GM18907 (cell line): Measurements from ENCODE around the gene NIPBL.
"Not testable (repeated sequence)": the region's sequence is repeated elsewhere in the genome, so short reads cannot be mapped to it uniquely, and the experiment has no call there.

ENCODE experiments used
- ATAC-seq: cut with Tn5 transposase; IDR thresholded peaks from one replicate; pipeline ENCODE4 v1.9.1; 2021; ENCODE audit warnings: mild to moderate bottlenecking, moderate library complexity; ENCODE audit not compliant: unreplicated experiment

NIPBL gene

GRCh38 chr5:36900283-36900682, 23.7 kb downstream of the NIPBL start:
- ATAC-seq, result no peak

DNA sequence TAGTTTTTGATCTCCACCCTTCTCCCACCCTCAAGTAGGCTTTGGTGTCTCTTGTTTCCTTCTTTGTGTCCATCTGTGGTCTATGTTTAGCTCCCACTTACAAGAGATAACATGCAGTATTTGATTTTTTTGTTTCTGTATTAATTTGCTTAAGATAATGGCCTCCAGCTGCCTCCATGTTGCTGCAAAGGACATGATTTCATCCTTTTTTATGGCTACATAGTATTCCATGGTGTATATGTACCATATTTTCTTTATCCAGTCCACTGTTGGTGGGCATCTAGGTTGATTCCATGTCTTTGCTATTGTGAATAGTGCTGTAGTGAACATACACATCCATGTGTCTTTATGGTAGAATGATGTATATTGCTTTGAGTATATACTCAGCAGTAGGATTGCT, 24.5 kb downstream of the NIPBL start:
- ATAC-seq, result not testable (repeated sequence)

- ATAC-seq, result no peak
These were observed 25.3 kb downstream of the NIPBL start for GRCh38 chr5:36901856-36902255.

DNA sequence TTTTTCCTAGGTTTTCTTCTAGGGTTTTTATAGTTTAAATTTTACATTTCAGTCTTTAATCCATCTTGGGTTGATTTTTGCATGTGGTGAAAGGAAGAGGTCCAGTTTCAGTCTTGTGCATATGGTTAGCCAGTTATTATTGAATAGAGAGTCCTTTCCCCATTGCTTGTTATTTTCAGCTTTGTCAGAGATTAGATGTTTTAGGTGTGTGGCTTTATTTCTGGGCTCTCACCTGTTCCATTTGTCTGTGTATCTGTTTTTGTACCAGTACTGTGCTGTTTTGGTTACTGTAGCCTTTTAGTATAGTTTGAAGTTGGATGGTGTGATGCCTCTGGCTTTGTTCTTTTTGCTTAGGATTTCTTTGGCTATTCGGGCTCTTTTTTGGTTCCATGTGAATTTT, 25.8 kb downstream of the NIPBL start:
- ATAC-seq, result no peak

GRCh38 chr5:36904677-36905076, 28.1 kb downstream of the NIPBL start:
- no peak for ATAC-seq

- ATAC-seq, result no peak
These were observed 32.1 kb downstream of the NIPBL start for GRCh38 chr5:36908544-36909260.

GRCh38 chr5:36915653-36916052, 39.1 kb downstream of the NIPBL start:
- no peak for ATAC-seq

- not testable (repeated sequence) for ATAC-seq
These were observed 40.0 kb downstream of the NIPBL start for GRCh38 chr5:36916614-36917013.

- ATAC-seq, result not testable (repeated sequence)
These were observed 40.8 kb downstream of the NIPBL start for GRCh38 chr5:36917358-36917757.

GRCh38 chr5:36919238-36919637, 42.7 kb downstream of the NIPBL start:
- no peak for ATAC-seq

- ATAC-seq, result no peak
These were observed 43.1 kb downstream of the NIPBL start for GRCh38 chr5:36919650-36920049.

DNA sequence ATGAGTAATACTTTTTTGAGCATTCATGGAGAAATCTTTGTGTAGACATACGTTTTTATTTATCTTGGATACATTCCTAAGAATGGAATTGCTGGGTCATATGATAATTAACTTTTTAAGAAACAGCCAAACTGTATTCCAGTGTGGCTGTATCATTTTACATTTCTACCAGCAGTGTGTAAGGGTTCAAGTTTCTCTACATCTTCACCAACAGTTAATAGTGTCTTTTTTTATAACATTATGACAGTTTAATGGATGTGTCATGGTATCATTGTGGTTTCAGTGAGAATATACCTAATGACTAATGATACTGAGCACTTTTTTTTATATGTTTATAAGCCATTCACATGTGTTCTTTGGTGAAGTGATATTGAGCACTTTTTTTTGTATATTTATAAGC, 52.4 kb downstream of the NIPBL start:
- no peak for ATAC-seq

DNA sequence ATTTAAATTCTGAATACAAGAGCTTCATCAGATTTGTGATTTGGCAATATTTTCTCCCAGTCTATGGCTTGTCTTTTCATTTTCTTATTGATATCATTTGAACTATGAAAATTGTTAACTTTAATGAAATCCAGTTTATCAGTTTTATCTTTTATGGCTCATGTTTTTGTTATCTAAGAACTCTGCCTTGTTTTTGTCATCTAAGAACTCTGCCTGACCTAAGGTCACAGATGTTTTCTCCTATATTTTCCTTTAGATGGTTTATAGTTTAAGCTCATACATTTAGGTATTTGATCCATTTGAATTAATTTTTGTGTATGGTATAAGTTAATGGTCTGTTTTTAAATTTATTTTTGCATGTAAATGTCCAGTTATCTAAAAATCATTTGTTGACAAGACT, 52.9 kb downstream of the NIPBL start:
- ATAC-seq, result no peak

GRCh38 chr5:36932056-36932455, 55.5 kb downstream of the NIPBL start:
- ATAC-seq, result no peak

DNA sequence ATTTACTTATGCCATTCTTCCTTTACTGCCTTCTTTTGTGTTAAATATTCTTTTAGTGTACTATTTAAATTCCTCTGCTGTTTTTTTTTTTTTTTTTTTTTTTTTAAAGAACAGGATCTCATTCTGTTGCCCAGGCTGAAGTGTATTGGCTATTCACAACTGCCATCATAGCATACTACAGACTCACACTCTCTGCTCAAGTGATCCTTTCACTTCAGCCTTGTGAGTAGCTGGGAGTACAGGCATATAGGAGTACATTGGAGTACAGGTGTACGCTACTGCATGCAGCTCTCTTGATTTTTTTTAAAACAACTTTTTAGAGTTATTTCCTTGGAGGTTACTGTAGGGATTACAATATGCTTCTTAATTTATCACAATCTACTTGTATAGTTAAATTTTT, 56.1 kb downstream of the NIPBL start:
- ATAC-seq, result no peak

DNA sequence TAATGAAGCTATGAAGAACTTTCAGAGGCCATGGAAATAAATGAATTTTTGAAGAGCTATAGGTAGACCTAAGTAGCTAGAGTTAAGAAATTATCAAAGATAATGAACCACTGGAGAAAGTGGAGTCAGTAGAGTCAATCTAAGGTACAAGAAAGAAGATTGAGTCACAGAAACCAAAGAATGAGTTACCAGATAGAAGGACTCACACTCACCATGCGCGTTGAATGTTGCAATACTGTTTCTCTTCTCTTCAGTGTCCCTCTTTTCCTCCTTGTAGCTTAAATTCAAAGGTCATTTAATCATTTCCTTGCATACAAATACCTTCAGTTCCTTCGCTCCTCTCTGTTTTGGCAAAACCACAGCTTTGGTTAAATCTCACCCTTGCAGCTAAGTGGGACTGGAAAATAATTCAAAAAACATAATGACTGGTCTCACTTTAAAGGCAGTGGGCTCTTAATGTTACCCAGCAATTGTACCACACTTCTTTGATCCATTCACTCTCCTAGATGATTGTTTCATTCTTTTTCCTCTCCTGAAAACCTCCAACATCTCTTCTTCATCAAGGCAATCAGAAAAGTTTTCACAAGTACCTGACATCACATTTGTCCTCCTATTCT, 58.3 kb downstream of the NIPBL start:
- ATAC-seq, result no peak

- no peak for ATAC-seq
These were observed 59.2 kb downstream of the NIPBL start for GRCh38 chr5:36935805-36936204.

GRCh38 chr5:36936309-36936708, 59.7 kb downstream of the NIPBL start:
- ATAC-seq, result no peak

DNA sequence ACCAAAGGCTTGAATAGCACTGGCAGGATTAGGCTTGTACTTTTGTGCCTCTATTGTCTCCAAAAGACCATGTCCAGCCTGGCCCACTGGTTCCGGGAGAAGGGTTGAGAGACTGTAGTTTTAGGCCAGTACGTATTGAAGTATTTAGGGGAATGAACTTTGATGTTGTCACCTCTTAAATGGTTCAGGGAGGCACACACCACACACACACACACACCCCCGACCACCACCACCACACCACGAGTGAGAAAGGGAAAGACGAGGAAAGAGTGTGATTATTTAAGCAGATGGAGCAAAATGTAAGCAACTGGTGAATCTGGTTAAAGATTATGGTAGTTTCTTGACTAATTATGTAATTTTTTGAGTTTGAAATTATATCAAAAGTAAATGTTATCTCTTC, 61.6 kb downstream of the NIPBL start:
- ATAC-seq, result no peak

DNA sequence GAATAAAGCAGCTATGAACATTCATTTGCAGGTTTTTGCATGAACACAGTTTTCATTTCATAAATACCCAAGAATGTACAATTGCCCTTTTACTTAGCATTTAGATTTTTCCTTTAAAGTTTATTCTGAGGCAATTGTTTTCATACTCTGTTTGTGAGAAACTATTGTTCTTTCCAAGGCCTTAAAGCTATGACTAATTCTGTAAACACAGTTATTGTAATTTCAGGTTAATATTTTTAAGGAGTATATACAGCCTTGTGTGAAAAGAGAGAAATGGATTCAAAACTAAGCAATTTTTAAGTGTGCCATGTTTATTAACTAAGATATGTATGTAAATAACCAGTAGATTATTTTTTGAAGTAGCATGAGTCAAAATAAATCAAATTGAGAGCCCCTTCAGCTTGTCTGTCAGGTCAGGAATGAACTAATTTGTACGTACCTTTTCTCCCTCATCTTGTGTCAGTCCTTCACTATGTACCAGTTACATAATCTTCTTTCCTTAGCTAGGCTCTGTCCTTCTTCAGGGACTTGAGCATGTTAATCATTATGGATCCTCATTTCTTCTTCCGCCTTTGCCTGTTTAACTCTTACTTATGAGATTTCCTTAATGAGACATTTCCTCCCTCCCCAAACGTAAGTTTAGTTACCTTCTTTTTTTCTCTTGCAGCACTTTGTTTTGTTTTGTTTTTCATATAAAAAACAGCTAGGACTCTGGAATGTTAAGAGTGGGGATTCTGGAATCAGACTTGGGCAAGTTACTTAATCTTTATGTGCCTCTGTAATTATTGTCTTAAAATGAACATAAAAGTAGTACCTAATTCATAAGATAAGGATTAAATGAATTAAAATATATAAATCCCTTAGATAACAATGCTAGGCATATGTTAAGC, 63.6 kb downstream of the NIPBL start:
- no peak for ATAC-seq

GRCh38 chr5:36943584-36943983, 67.0 kb downstream of the NIPBL start:
- no peak for ATAC-seq

DNA sequence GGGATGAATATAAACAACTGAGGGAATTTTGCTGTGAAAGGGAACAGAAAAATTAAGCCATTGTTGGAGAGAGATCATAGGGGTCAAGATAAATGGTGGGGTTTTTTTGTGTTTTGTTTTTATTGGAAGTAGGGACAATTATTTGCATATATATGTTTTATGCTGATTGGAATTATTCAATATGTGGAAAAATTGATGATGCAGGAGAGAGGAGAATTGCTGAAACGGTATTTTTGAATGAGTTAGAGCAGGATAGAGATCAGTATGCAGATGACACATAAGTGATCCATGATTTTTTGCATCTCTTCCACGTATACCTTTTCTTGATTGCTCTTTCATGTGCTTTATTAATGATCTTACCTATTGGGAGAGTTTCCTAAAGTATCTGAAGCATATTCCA, 67.5 kb downstream of the NIPBL start:
- ATAC-seq, result no peak
